ENCODE measurements around the gene DLG2.

GRCh38 chr11:84137505-84137904 is 1489.6 kb downstream of the DLG2 start:
- TF ChIP-seq CTCF (IDR thresholded peaks at IDR 0.05) (no peak), POLR2A (IDR thresholded peaks at IDR 0.05) (no peak)

Data from uterus (tissue), 2 donors.